ENCODE results near the gene FAM114A1.
"Not testable (repeated sequence)": the region's sequence is repeated elsewhere in the genome, so short reads cannot be mapped to it uniquely, and the experiment has no call there.

Gene FAM114A1

DNA sequence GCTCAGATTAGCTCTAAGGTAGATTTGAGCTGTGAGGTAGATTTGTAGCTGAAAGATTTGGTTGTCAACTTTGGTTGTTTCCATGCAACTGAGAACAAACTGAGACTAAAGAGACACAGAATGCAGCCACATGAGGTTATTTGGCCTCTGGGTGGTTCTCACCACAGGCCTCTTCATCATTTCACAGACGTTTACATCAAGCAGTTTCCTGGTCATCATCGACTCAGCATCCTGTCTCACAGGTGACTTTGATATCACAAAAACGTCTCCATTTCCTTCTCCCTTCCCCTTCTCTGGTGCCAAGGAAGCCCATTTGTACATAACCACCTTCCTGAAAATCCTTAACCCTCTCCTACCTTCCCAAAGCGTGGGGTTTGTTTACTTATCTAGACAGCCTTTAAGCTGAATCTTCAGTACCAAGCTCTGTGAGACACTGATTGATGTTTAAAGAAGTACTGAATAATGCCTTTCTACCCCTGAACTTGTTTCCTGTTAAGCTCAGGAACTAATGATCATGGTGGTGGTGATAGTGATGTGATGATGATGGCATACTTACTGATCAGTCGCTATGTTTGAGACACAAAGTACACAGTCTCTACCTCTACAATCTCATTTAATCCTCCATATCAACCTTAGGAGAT lies 81.9 kb downstream of the FAM114A1 start:
- TF ChIP-seq ZNF274 (IDR thresholded peaks at IDR 0.05; ENCODE audit: low read depth, low read length): no peak
- H3K4me3 ChIP-seq (ENCODE audit: low read length): no peak overlapping the region

DNA sequence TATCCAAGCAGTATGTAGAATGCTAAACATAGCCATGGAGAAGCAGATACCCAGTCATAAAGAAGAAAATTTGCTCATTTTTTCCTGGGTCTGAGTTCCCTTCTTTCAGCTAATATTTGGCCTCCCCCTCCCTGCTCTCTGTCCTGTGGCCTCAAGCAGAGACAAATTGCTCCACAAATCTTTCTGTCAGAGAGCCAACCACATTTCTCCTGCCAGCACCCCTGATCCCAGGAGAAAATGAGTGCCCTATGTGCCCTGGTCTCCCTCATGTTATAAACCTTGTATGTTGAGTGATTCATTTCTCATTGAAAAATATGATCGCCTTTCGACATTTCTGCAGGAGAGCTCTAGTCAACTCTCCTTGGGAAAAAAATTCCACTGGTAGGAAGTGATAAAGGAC lies 82.6 kb downstream of the FAM114A1 start:
- no peak for TF ChIP-seq ZNF274 (IDR thresholded peaks at IDR 0.05; ENCODE audit: low read depth, low read length)
- no peak overlapping the region for H3K4me3 ChIP-seq (ENCODE audit: low read length)

DNA sequence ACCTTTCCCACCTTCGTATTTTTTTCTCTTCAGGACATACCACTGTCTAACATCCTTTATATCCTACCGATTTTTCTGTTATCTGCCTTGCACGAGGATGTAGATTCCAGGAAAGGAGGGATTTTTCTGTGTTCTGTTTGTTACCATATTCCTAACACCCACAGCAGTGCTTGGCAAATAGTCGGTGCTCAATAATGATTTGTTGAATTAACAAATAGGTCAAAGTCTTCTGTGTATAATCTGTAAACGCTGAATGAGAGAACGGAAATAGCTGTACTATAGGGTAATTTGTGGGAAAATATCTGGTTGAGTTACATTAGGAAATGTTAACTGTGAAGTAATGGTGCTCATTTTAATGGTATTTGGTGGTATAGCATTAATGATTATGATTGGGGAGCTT lies 83.1 kb downstream of the FAM114A1 start:
- no peak for TF ChIP-seq ZNF274 (IDR thresholded peaks at IDR 0.05; ENCODE audit: low read depth, low read length)
- H3K4me3 ChIP-seq (ENCODE audit: low read length): no peak overlapping the region

DNA sequence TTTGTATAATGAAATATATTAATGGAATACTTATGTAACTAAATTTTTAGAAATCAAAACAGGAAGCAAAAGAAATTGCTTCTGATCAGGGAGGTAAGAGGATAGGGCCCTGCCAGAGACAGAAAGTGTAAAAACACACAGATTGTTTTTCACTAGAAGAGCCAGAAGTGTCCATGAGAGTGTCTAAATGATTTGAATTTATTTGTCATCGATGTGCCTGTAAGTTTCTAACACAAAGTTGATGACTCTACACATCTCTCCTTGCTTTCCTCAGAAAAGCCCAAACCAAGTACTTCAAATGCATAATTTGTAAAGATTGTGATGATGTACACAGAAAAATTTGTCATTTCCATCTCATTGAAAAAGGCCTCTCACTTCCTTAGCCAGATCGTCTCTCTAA lies 84.0 kb downstream of the FAM114A1 start:
- H3K4me3 ChIP-seq (ENCODE audit: low read length): no peak overlapping the region
- no peak for TF ChIP-seq ZNF274 (IDR thresholded peaks at IDR 0.05; ENCODE audit: low read depth, low read length)

- TF ChIP-seq ZNF274 (IDR thresholded peaks at IDR 0.05; ENCODE audit: low read depth, low read length): no peak
- no peak overlapping the region for H3K4me3 ChIP-seq (ENCODE audit: low read length)
Measured at GRCh38 chr4:38952017-38952416, 84.4 kb downstream of the FAM114A1 start.

GRCh38 chr4:38954727-38955126 lies 87.1 kb downstream of the FAM114A1 start:
- no peak for TF ChIP-seq ZNF274 (IDR thresholded peaks at IDR 0.05; ENCODE audit: low read depth, low read length)
- no peak overlapping the region for H3K4me3 ChIP-seq (ENCODE audit: low read length)

- TF ChIP-seq ZNF274 (IDR thresholded peaks at IDR 0.05; ENCODE audit: low read depth, low read length): no peak
- H3K4me3 ChIP-seq (ENCODE audit: low read length): no peak overlapping the region
Measured at GRCh38 chr4:38955957-38956356, 88.4 kb downstream of the FAM114A1 start.

GRCh38 chr4:38957261-38957815 lies 89.7 kb downstream of the FAM114A1 start:
- no peak overlapping the region for H3K4me3 ChIP-seq (ENCODE audit: low read length)
- no peak for TF ChIP-seq ZNF274 (IDR thresholded peaks at IDR 0.05; ENCODE audit: low read depth, low read length)

GRCh38 chr4:38957893-38958292 lies 90.3 kb downstream of the FAM114A1 start:
- no peak for TF ChIP-seq ZNF274 (IDR thresholded peaks at IDR 0.05; ENCODE audit: low read depth, low read length)
- no peak overlapping the region for H3K4me3 ChIP-seq (ENCODE audit: low read length)

- H3K4me3 ChIP-seq (ENCODE audit: low read length): no peak overlapping the region
- TF ChIP-seq ZNF274 (IDR thresholded peaks at IDR 0.05; ENCODE audit: low read depth, low read length): no peak
Measured at GRCh38 chr4:38958453-38959190, 91.0 kb downstream of the FAM114A1 start.

DNA sequence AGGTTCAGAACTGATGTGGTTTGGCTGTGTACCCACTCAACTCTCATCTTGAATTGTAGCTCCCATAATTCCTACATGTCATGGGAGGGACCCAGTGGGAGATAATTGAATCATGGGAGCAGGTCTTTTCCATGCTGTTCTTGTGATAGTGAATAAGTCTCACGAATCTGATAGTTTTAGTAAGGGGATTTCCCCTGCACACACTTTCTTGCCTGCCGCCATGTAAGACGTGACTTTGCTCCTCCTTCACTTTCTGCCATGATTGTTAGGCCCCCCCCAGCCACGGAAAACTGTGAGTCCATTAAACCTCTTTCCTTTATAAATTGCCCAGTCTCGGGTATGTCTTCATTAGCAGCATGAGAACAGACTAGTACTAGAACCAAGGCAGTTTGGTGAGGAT lies 91.6 kb downstream of the FAM114A1 start:
- not testable (repeated sequence) for H3K4me3 ChIP-seq (ENCODE audit: low read length)

GRCh38 chr4:38964942-38965775 lies 97.6 kb downstream of the FAM114A1 start:
- TF ChIP-seq ZNF274 (IDR thresholded peaks at IDR 0.05; ENCODE audit: low read depth, low read length): no peak
- H3K4me3 ChIP-seq (ENCODE audit: low read length): no peak overlapping the region

DNA sequence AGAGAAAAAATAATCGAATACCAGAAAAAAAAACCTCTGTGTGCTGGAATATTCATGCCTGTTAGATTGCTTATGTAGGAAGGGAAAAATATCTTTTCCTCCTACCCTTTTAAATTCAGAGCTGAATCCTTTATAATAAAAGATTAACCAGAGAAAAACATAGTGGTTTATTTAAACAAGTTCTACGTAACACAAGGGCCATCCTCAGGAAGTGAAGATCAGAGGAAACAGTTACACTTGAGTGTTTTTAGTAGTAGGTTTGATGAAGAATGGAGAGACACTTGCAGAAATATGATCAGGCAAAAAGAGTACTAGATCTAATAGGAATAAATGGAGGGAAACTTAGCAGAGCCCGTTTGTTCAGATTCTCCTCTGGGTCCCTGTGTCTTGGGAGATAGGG lies 98.3 kb downstream of the FAM114A1 start:
- TF ChIP-seq ZNF274 (IDR thresholded peaks at IDR 0.05; ENCODE audit: low read depth, low read length): no peak
- H3K4me3 ChIP-seq (ENCODE audit: low read length): no peak overlapping the region

GRCh38 chr4:38967260-38968095 lies 99.9 kb downstream of the FAM114A1 start:
- no peak overlapping the region for H3K4me3 ChIP-seq (ENCODE audit: low read length)
- TF ChIP-seq ZNF274 (IDR thresholded peaks at IDR 0.05; ENCODE audit: low read depth, low read length): no peak

Data from GM08714 (cell line).